Heart left ventricle (tissue), 13 donors: Measurements from ENCODE around the gene TRAF3.

Source experiments
- POLR2A ChIP-seq, 2 donors: fragments of 450-650 bp; IDR thresholded peaks; one replicate each; pipeline ENCODE4 v1.6.1; 2017; ENCODE audit warnings: antibody characterized with exemption in 2 of 2, mild to moderate bottlenecking in 2 of 2, moderate library complexity in 2 of 2
- TF ChIP-seq, protein P1 (sequence below), 12 donors: fragments of 200-600 bp; sonication (generic) in 4 of 12; IDR thresholded peaks; one replicate each; pipeline versions ENCODE4 v1.5.0 to v1.8.0; 2018 to 2022; ENCODE audit warnings: antibody characterized with exemption in 12 of 12, mild to moderate bottlenecking in 5 of 12
- donor health status: ischemic (EF 13 %, LVEDD 7.1; RV severe dilation, severe dysfunction).
- donor health status: DM: no; HTN: yes; CAD: no.
- donor health status: DM: no; HTN: no; CAD: no.
- donor health status: ischemic (EF 25% LVEDD 6.9; RV normal size, moderate dysfunction).
- donor health status: ischemic (EF 25% LVEDD 5.7; RV mildly dilated, moderate dysfunction).
- donor health status: ischemic (EF 35%, LVEDD 5.7; RV mildly dilated, moderate dysfunction).
- donor health status: nonischemic (EF 11% LVEDD 7.7; RV severe dilation, severe dysfunction).
- donor health status: DM: yes; HTN: yes; CAD: no.
- donor health status: PGD.
- donor health status: ischemic (EF 29% LVEDD 5.4; RV normal size, mild dysfunction).
- donor health status: nonischemic (EF 23%, LVEDD 6.1; RV moderate dilation, normal function).

DNA sequence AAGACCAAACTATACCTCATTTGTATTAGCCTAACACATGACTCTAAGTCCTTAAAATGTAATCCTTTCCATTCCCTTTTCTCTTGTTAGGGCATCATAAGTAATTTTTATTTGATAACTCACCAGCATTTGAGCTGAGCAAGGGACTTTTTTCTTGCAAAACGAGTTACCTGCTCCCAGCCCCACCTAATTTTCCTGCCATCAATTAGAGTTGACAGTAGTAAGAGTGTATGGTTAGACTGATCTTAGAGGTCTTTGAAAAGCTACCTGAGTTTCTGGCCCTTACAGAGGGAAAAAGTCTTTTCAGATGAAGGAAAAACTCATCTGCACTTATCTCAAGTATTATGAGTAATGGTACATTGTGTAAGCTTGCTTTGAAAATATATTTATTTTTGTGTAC, 111.5 kb downstream of the TRAF3 start:
- TF ChIP-seq, protein P1, sequence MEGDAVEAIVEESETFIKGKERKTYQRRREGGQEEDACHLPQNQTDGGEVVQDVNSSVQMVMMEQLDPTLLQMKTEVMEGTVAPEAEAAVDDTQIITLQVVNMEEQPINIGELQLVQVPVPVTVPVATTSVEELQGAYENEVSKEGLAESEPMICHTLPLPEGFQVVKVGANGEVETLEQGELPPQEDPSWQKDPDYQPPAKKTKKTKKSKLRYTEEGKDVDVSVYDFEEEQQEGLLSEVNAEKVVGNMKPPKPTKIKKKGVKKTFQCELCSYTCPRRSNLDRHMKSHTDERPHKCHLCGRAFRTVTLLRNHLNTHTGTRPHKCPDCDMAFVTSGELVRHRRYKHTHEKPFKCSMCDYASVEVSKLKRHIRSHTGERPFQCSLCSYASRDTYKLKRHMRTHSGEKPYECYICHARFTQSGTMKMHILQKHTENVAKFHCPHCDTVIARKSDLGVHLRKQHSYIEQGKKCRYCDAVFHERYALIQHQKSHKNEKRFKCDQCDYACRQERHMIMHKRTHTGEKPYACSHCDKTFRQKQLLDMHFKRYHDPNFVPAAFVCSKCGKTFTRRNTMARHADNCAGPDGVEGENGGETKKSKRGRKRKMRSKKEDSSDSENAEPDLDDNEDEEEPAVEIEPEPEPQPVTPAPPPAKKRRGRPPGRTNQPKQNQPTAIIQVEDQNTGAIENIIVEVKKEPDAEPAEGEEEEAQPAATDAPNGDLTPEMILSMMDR (IDR thresholded peaks at IDR 0.05) = no peak
- no peak for TF ChIP-seq POLR2A (IDR thresholded peaks at IDR 0.05)
